Inflammatory macrophage treated with lipopolysaccharide for 1 hour (primary cell): ENCODE data around the gene POMC.
"Not testable (repeated sequence)": the region's sequence is repeated elsewhere in the genome, so short reads cannot be mapped to it uniquely, and the experiment has no call there.

ENCODE experiments used
- DNase-seq, 2 donors: peaks; one replicate each; pipeline ENCODE4 v3.0.0-alpha.2; 2020 to 2022

The POMC gene

DNA sequence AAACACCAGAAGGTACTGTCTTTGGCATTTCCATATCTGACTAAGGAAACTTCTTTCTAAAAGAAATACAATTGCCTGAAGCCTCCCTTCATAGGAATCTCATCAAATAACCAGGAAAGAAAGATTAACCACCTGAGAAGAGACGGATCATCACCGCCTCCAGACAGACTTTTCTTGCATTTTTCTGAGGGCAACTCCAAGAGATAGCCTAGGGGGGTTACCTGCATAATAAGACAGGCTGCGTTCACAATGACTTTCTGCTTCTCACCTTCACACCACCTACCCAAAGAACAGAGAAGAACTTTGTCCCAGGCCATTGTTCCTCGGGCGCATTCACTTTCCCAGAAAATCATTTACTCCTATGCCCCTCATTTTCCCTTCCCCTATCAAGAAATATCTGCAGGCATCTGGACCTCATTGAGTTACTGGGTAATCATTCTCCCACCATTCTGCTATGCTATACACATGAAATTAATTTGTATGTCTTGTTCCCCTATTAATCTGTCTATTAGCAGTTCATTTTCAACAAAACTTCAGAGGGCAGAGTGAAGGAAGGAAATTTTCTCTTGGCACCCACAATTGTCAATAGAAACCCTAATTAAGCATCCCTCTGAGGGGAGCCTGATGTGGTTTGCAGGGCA, 8.3 kb upstream of the POMC start:
- no peak for DNase-seq

DNA sequence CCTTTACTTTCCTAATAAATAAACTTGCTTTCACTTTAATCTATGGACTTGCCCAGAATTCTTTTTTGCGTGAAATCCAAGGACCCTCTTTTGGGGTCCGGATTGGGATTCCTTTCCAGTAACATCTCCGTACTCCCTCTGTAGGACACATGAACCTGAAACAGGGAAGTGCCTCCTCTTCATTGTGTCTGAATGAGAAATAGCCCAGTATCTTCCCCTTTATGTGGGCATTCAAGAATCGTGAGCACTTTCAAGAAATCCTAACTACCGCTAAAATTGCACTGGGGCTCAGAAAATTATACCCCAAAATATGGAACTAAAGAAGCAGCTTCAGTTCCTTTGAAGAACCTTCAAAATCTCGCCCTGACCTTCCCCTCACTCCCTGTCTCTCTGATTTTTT, 7.8 kb upstream of the POMC start:
- DNase-seq: peak; percentile 60 to 68

DNA sequence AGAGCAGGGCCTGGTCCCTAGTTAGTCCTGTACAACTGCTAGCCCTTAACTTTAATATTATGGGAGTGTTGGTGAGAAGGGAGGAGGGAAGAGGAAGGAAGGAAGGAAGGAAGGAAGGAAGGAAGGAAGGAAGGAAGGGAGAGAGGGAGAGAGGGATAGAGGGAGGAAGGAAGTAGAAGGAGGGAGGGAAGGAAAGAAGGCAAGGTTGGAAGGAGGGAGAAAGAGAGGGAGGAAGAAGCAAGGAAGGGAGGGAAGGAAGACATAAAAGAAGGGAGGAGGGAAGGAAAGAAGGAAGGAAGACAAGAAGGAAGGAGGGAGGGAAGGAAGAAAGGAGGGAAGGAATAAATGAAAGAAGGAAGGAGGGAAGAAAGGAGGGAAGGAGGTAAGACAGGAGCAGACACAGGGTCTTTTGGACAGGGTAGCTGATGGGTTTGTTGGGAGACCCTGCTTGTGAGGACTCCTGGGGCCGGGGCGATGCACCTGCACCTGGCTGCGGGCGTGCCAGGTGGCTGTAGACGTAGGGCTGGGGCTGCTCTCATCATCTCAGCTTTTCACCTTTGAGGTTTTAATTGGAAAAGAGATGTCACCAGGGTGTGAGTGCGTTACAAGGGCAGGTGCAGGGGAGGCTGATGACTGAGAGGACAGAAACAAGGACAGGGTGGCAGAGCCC, 5.9 kb upstream of the POMC start:
- DNase-seq: no peak

DNA sequence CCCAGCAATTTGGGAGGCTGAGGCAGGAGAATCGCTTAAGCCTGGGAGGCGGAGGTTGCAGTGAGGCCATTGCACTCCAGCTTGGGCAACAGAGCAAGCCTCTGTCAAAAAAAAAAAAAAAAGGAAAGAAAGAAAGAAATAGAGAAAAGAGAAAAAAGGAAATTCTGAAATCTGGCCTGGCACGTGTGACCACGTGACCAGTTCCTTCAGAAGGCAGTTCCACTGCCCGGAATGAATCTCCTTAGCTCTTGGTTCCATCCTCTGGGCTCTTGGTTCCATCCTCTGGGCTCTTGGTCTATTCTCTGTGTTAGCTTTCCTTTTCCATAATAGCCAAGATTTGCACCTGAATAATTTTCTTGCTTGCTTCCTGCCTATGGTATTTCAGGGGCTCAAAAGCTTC, 5.3 kb upstream of the POMC start:
- DNase-seq: no peak

DNA sequence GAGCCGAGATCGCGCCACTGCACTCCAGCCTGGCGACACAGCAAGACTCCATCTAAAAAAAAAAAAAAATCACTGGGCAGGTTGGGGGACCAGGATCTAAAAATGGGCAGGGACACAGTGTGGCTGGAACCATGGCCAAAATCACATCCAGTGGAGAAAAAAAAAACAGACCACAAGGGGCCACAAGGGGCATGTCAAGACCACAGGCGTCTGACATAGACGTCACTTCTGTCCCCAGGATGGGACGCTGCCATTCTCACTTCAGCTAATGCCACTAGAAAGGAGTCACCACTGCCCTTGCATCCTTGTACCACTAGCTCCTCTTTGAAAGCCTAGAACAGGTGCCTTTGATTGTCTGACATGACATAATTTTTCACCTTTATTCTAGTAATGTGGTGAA, 2.5 kb upstream of the POMC start:
- no peak for DNase-seq

DNA sequence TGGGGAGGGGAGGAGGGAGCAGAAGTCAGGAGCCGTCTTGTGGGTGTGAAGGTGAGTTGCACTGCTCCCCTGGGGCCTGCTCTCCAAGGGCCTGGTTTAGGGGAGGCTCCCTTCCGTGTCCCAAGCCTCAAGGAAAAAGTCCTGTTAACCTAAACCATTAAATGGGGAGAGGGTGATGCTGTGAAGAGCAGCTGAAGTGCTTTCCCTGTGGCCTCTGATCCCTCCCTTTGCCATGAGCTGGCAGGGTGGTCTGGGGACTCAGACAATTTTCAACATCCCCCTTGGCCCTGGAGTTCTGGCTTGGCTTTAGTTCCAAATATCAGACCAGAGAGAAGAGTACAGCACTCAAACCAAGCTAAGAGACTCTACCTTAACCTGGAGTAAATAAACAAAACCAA, 692 bp upstream of the POMC start:
- no peak for DNase-seq

DNA sequence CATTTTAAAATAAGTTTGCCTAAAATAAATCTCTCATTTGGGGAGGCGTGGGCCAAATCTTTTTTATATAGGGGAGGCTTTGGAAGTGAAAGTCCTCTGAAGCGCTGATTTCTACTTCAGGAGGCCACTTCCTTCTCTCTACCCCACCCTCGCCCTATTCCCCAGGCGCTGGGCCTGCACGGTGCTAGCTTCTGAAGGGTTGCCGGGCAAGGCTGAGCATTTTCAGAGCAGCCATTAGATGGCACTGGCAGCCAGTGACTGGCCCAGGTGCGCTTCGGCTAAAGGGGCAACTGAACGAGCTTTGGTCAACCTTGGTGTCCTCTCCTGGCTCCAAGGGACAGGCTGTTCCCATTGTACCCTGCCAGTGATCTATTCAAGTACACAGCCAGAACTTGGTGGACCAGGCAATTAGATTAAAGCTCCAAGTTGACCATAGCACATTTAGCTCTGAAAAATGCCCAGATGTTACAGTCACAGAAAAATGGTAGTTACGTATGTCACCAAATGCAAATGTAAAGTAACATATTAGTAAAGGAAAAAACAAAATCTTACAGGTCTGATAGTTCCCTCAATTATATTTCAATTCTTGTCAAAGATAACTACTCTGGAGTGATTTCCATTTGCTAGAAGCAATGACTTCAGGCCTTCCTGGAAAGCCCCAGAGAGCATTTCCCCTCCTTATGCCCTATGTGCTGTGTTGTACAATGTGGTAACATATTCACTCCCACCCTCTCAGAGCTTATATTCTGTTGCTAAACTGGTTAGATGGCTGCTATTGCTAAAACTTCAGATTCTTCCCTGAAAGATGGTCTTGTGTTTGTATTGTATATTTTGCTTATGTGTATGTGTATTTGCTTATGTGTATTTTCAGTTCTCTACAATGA, 2.1 kb downstream of the POMC start:
- peak; percentile 59 to 88 for DNase-seq

DNA sequence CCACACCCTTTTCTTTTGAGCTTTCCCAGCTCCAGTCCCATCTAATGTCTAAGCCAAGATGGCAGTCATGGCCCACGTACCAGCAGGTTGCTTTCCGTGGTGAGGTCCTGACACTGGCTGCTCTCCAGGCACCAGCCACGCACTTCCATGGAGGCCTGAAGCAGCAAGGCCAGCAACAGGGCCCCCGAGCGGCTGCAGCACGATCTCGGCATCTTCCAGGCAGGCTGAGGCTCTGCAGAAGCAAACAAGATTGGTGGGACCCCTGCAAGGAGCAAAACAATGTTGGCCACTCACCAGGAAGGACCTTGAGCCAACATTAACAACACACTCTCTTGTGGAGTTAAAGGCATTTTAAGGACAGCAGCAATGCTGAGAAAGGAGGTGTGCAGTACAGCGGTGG, 3.8 kb downstream of the POMC start:
- DNase-seq: no peak

DNA sequence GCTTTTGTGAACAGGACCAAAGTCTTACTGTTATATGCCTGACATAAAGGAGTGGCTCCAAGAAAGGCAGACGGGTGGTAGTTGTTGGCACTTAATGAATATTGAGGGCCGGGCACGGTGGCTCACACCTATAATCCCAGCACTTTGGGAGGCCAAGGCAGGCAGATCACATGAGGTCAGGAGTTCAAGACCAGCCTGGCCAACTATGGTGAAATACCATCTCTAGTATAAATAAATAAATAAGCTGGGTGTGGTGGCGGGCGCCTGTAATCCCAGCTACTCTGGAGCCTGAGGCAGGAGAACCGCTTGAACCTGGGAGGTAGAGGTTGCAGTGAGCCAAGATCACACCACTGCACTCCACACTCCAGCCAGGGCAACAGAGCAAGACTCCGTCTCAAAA, 6.3 kb downstream of the POMC start:
- DNase-seq: not testable (repeated sequence)

DNA sequence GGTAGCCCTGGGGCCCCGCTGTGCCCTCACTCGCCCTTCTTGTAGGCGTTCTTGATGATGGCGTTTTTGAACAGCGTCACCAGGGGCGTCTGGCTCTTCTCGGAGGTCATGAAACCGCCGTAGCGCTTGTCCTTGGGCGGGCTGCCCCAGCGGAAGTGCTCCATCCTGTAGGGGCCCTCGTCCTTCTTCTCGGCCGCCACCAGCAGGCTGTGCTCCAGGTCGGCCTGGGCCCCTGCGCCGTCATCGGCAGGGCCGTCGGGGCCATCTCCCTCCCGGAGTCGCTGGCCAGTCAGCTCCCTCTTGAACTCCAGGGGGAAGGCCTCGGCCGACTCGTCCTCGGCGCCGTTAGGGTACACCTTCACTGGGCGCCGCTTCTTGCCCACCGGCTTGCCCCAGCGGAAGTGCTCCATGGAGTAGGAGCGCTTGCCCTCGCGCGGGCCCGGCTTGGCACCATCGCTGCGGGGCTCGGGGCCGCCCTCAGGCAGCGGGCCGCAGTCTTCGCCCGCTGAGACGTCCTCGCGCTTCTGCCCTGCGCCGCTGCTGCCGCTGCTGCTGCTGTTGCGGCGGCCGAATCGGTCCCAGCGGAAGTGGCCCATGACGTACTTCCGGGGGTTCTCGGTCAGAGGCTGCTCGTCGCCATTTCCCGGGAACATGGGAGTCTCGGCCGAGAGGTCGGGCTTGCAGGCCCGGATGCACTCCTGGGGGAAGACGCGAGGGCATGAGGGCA, 7.2 kb downstream of the POMC start:
- peak; percentile 31 to 33 for DNase-seq

DNA sequence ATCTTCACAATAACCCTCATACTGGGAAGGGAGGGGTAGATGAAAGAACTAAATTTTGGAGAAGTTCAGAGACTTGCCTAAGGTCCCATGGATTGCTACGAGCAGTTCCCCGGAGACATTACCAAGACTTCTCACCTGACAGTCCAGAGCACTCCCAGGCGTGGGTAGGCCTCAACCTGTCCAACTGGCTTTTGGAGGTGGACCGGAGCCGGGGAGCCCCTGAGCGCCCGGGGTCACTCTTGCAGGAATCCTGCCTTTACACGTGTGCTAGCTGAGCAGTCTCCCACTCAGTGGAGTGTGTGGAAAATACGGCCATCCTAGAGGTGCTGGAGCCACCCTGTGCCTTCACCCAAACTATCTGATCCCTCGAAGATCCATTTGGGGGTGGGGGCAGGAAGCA, 8.0 kb downstream of the POMC start:
- no peak for DNase-seq

DNA sequence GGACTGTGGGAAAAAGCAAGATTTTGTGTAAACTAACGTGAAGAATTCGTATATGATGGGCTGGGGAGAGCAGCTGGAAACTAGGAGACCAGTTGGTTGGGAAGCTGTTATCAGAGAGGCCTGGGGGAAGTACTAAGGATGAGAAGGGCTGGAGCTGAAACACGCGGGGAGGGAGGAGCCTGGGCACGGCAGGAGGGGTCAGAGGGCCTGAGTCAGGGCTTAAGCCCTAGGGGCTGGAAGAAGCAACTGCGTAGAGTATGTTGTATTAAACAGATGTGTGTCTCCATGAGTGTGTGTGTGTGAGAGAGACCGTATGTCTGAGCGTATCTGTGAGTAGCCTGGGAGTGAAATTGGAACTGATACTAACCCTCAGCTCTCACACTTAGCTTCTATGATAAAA, 8.4 kb downstream of the POMC start:
- no peak for DNase-seq

DNA sequence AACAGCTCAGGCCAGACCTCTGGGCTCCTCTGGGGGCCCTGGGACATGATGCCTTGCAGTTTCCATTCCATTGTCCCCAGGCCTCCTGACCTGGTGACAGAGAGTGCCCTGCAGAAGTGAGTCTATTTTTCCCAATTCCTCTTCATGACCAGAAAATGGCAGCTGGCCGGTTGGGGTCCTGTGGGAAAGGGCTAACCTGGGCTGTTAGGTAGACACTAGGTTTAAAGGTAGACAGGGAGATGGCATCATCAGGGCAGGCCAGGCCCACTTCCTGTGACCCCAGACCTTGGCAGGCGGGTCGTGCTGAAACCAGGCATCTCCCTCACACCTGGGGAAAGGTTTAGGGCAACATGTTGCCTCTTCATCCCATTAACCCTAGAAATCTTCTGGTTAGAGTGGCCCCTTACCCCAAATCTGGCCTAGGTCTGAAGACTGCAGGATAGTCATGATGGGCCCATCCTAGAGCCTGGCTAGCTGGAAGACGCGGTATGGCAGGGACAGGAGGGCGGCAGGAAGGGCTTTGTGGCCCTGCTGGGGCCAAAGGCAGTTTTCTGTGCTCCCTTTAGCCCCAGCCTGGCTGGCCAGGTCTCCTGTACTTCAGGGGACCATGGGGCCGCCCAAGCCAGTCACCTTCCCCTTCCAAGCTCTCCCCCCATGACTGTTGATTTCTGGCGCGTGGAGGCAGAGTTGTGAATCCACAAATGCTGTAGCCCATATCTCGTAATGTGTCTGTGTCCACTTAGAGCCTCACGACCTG, 10.1 kb downstream of the POMC start:
- DNase-seq: no peak

DNA sequence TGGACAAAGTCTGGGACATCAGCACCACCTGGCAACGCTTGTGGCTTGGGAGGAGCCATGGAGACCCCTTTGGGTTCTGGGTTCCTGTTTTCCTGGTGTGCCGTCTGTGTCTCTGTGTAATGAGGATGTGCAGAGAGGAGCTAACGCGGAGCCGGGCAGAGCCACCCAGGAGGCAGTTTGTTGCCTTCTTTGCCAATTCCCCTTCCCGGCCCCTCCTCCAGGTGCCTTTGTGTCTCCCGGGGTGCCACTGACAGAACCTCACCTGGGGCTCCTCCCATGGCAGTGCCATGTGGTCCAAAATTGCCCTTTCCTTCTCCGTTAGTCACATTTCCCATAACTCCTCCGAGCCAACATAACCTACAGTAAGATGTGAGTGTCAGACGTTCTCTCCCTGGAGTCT, 13.0 kb downstream of the POMC start:
- DNase-seq: no peak

DNA sequence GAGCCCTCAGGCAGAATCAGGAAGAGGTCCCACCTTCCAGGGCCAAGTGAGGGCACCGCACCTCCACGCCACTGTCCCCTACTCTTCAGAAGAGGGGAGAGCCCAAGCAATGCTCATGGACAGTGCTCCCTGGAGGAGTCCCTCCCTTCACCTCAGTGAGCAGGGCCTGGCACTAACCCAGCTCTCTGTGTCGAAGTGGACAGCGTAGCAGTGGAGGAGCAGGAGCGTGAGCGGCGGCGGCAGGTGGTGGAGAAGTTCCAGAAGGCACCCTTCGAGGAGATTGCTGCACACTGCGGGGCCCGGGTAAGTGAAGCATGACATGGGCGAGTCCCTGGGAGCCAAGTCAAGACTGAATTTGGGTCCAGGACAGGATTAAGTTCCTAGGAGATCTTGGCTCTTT, 16.7 kb downstream of the POMC start:
- no peak for DNase-seq

DNA sequence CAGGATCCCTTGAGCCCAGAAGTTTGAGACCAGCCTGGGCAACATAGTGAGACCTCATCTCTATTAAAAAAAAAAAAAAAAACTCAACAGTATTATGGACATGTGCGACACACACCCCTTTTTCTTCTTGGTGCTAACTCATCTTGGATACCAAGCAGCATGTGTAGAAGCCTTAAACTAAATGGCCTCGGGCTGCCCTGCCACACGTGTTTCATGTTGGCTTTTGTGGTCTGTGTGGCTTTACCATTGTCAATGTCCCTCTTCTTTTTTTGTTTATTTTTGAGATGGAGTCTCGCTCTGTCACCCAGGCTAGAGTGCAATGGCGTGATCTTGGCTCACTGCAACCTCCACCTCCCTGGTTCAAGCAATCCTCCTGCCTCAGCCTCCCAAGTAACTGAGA, 17.4 kb downstream of the POMC start:
- DNase-seq: not testable (repeated sequence)

DNA sequence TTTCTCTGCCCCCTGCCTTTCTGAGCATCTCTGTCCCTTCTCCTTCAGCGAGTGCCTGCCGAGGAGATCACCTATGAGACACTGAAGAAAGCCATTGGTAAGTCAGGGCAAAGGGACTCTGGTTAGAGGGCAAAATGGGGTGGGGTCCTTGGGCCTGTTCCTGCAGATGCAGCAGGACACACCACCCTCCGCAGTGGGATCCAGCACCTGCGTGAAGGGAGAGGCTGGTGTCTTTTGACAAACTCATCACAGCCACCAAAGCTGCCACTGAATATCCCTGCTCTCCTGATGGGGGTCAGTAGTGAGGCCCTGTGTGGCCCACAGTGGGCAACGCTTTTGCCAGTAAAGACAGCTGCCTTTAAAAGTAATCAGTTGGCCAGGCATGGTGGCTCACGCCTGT, 18.7 kb downstream of the POMC start:
- DNase-seq: no peak

DNA sequence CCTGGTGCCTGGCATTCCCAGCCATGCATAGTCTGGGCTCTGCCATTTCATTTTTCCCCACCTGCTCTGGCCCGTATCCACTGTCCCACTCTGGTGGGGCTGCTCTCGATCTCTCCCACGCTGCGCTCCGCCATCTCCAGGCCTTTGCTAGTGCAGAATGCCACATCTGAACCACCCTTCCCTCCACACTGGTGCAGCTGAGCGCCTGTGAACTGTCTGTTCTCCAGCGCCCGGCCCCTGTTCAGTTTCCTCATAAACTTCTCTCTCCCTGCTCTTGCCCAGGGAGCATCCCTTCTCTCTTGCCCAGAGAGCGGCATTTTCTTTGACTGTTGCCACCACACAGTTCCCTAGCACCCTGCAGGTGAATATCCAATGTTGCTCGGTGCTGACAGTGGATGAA, 21.5 kb downstream of the POMC start:
- DNase-seq: no peak

DNA sequence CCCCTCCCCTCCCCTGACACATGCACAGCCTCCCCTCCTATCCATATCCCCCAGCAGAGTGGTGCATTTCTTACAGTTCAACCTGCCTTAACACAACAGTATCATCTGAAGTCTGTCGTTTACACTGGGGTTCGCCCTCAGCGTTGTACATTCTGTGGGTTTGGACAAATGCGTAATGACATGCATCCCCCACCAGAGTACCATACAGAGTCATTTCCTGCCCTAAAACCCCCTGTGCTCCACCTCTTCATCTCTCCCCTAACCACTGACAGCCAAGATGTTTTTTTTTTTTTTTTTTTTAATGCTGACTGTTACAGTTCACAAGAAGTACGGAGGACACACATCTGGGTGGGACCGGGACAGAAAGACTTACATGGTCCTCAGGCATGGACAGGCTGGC, 22.6 kb downstream of the POMC start:
- DNase-seq: no peak

DNA sequence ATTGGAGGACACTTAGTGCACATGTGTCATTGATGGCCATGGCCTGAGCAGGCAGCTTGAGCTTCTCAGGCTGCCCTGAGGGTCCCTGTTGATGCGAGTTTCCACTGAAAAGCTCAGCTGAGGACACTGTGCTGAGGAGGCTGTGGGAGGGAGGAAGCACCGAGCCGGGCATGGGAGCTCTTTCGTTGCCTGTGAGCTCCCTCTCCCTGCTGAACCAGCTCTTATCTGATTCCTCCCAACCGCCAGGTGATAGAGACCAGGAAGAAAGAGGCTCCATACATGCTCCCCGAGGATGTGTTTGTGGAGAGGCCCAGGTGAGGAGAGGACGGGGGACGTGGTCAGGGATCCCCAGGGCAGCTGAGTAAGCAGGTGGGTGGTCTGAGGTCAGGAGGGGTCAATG, 27.3 kb downstream of the POMC start:
- no peak for DNase-seq

DNA sequence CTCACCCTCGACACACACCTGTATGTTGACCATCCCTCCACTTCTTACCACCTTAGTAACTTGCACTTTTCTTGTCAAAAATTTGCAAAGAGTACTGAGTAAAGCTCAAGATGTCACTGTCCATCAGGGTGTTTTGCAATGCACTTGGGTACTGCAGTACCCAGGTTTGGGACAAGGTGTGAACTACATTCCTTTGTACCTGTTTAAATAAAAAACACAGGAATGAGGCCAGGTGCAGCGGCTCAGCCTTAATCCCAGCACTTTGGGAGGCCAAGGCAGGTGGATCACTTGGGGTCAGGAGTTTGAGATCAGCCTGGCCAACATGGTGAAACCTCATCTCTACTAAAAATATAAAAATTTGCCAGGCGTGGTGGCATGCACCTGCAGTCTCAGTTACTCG, 27.8 kb downstream of the POMC start:
- DNase-seq: not testable (repeated sequence)

DNA sequence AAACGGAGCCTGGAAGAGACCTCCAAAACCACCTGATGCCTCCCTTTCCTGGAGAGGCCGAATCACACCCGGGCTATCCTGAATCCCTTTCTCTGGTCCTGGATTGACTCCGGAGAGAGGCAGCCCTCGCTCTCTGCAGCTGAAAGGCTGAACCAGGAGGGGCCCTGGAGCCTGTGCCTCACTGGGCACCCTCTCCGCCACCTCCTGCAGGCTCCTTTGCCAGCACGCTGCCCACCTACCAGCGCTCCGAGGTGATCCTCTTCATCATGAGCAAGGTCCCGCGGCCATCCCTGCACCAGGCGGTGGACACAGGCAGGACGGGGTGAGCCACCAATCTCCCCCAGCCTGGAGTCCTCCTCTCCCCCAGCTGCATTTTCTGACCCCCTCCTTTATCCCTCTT, 35.7 kb downstream of the POMC start:
- DNase-seq: no peak

DNA sequence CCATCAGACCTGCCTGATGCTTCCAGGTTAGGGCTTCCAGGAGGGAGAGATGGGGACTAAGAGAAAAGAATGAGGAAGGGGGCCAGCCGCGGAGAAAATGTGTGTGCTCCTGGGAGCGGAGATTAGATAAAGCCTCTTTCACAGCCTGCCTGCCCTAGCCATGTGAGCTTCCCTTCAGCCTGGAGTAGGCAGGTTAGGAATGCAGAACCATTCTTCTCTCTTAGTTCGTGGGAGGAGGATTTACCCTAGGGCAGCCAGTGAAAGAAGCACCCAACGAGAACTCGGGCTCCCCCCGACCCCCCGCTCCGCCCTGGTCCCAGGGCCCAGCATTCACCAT, 36.1 kb downstream of the POMC start:
- DNase-seq: peak in 1 of 2 donors; percentile 39
